ENCODE results near the gene SCFD2. TPM values are rescaled to one million over a fixed set of nuclear protein-coding genes. Genes with fewer than 3 reads are reported as not detected.

SCFD2 gene
- total RNA-seq, 1 donor: 73.8 TPM

GRCh38 chr4:53121264-53121865, 244.5 kb downstream of the SCFD2 start:
- DNase-seq (ENCODE audit: low read depth in 2 of 3, low spot score in 2 of 3): no peak

GRCh38 chr4:53120778-53121177, 245.1 kb downstream of the SCFD2 start:
- DNase-seq (ENCODE audit: low read depth in 2 of 3, low spot score in 2 of 3): no peak

GRCh38 chr4:53119680-53120079, 246.2 kb downstream of the SCFD2 start:
- no peak for DNase-seq (ENCODE audit: low read depth in 2 of 3, low spot score in 2 of 3)

GRCh38 chr4:53118676-53119075, 247.2 kb downstream of the SCFD2 start:
- no peak for DNase-seq (ENCODE audit: low read depth in 2 of 3, low spot score in 2 of 3)

- DNase-seq (ENCODE audit: low read depth in 2 of 3, low spot score in 2 of 3): no peak
Measured at GRCh38 chr4:53116954-53117353, 248.9 kb downstream of the SCFD2 start.

- no peak for DNase-seq (ENCODE audit: low read depth in 2 of 3, low spot score in 2 of 3)
Measured at GRCh38 chr4:53113431-53114225, 252.2 kb downstream of the SCFD2 start.

- DNase-seq (ENCODE audit: low read depth in 2 of 3, low spot score in 2 of 3): no peak
Measured at GRCh38 chr4:53105313-53105712, 260.5 kb downstream of the SCFD2 start.

GRCh38 chr4:53103481-53103880, 262.4 kb downstream of the SCFD2 start:
- no peak for DNase-seq (ENCODE audit: low read depth in 2 of 3, low spot score in 2 of 3)

GRCh38 chr4:53101191-53101581, 264.7 kb downstream of the SCFD2 start:
- DNase-seq (ENCODE audit: low read depth in 2 of 3, low spot score in 2 of 3): no peak

GRCh38 chr4:53100501-53101190, 265.2 kb downstream of the SCFD2 start:
- no peak for DNase-seq (ENCODE audit: low read depth in 2 of 3, low spot score in 2 of 3)

- no peak for DNase-seq (ENCODE audit: low read depth in 2 of 3, low spot score in 2 of 3)
Measured at GRCh38 chr4:53098681-53099121, 267.2 kb downstream of the SCFD2 start.

- no peak for DNase-seq (ENCODE audit: low read depth in 2 of 3, low spot score in 2 of 3)
Measured at GRCh38 chr4:53094040-53094439, 271.8 kb downstream of the SCFD2 start.

GRCh38 chr4:53089936-53090729, 275.7 kb downstream of the SCFD2 start:
- no peak for DNase-seq (ENCODE audit: low read depth in 2 of 3, low spot score in 2 of 3)

- DNase-seq (ENCODE audit: low read depth in 2 of 3, low spot score in 2 of 3): no peak
Measured at GRCh38 chr4:53088152-53088551, 277.7 kb downstream of the SCFD2 start.

GRCh38 chr4:53076374-53076958, 289.4 kb downstream of the SCFD2 start:
- no peak for DNase-seq (ENCODE audit: low read depth in 2 of 3, low spot score in 2 of 3)

- DNase-seq (ENCODE audit: low read depth in 2 of 3, low spot score in 2 of 3): no peak
Measured at GRCh38 chr4:53075162-53075785, 290.6 kb downstream of the SCFD2 start.

GRCh38 chr4:53068755-53069330, 297.0 kb downstream of the SCFD2 start:
- DNase-seq (ENCODE audit: low read depth in 2 of 3, low spot score in 2 of 3): no peak

GRCh38 chr4:53067125-53067802, 298.6 kb downstream of the SCFD2 start:
- no peak for DNase-seq (ENCODE audit: low read depth in 2 of 3, low spot score in 2 of 3)

- DNase-seq (ENCODE audit: low read depth in 2 of 3, low spot score in 2 of 3): no peak
Measured at GRCh38 chr4:53066155-53066554, 299.7 kb downstream of the SCFD2 start.
